Measurements from ENCODE around the gene MARCHF5.

DNA sequence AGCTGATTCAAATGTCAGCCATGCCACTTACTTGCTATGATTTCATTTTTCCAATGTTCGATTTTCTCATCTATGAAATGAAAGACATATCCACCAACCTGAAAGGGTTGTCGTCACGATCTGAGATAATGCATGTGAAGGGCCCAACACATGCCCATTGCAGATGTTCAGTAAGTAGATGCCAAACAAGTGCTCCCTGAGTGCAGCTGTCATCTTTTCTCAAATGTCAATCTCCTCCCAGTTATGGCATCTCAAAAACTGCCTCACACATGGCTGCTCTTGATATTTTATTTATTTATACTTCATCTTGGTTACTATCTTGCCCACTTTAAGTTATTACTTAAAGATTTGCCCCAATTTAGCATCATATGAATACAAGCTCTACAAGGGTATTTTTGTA is 16.9 kb upstream of the MARCHF5 start:
- TF ChIP-seq, protein P1, sequence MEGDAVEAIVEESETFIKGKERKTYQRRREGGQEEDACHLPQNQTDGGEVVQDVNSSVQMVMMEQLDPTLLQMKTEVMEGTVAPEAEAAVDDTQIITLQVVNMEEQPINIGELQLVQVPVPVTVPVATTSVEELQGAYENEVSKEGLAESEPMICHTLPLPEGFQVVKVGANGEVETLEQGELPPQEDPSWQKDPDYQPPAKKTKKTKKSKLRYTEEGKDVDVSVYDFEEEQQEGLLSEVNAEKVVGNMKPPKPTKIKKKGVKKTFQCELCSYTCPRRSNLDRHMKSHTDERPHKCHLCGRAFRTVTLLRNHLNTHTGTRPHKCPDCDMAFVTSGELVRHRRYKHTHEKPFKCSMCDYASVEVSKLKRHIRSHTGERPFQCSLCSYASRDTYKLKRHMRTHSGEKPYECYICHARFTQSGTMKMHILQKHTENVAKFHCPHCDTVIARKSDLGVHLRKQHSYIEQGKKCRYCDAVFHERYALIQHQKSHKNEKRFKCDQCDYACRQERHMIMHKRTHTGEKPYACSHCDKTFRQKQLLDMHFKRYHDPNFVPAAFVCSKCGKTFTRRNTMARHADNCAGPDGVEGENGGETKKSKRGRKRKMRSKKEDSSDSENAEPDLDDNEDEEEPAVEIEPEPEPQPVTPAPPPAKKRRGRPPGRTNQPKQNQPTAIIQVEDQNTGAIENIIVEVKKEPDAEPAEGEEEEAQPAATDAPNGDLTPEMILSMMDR (IDR thresholded peaks at IDR 0.05; ENCODE audit: low read depth, low read length, missing input control) = no peak
- TF ChIP-seq GABPA (IDR thresholded peaks at IDR 0.05 in 1 of 2, conservative IDR thresholded peaks at IDR 0.05 in 1 of 2) (no peak), HNF4G (IDR thresholded peaks at IDR 0.05) (no peak), RAD21 (IDR thresholded peaks at IDR 0.05) (no peak)
- TF ChIP-seq, protein P2, sequence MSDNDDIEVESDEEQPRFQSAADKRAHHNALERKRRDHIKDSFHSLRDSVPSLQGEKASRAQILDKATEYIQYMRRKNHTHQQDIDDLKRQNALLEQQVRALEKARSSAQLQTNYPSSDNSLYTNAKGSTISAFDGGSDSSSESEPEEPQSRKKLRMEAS (IDR thresholded peaks at IDR 0.05) = no peak
- TF ChIP-seq, protein P3, sequence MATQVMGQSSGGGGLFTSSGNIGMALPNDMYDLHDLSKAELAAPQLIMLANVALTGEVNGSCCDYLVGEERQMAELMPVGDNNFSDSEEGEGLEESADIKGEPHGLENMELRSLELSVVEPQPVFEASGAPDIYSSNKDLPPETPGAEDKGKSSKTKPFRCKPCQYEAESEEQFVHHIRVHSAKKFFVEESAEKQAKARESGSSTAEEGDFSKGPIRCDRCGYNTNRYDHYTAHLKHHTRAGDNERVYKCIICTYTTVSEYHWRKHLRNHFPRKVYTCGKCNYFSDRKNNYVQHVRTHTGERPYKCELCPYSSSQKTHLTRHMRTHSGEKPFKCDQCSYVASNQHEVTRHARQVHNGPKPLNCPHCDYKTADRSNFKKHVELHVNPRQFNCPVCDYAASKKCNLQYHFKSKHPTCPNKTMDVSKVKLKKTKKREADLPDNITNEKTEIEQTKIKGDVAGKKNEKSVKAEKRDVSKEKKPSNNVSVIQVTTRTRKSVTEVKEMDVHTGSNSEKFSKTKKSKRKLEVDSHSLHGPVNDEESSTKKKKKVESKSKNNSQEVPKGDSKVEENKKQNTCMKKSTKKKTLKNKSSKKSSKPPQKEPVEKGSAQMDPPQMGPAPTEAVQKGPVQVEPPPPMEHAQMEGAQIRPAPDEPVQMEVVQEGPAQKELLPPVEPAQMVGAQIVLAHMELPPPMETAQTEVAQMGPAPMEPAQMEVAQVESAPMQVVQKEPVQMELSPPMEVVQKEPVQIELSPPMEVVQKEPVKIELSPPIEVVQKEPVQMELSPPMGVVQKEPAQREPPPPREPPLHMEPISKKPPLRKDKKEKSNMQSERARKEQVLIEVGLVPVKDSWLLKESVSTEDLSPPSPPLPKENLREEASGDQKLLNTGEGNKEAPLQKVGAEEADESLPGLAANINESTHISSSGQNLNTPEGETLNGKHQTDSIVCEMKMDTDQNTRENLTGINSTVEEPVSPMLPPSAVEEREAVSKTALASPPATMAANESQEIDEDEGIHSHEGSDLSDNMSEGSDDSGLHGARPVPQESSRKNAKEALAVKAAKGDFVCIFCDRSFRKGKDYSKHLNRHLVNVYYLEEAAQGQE (IDR thresholded peaks at IDR 0.05) = no peak

Measured in liver (tissue), 3 donors.